HepG2 (cell line): ENCODE results near the gene MCC. TPM values are rescaled to one million over a fixed set of nuclear protein-coding genes. Genes with fewer than 3 reads are reported as not detected.

ENCODE experiments used
- ATAC-seq: fragments of 200-7000 bp; cut with Tn5 transposase; 3 replicates; pipeline ENCODE4 v1.9.1; 2020; ENCODE audit warnings: mild to moderate bottlenecking, moderate library complexity
- BruUV-seq: library from RNA; stranded (reverse); fragments of 400-500 nt; replicated peaks from 2 replicates; lab custom pipeline; 2021; lab: Mats Ljungman, UMichigan
- CTCF ChIA-PET: fragments of 300-600 bp; formaldehyde crosslinking; extraction: SDS; loops from one replicate; lab custom pipeline; 2021; ENCODE audit warnings: low total read pairs, inconsistent platforms, low intra/inter-chr PET ratio; lab: Yijun Ruan, JAX
- POLR2A ChIA-PET: fragments of 350-600 bp; sonication (Branson Sonifier 250); formaldehyde crosslinking; loops from one replicate; lab custom pipeline; 2020; ENCODE audit warnings: antibody characterized with exemption, inconsistent platforms; lab: Yijun Ruan, JAX
- DNase-seq: peaks from one replicate; pipeline ENCODE4 v3.0.0-alpha.2; 2015; ENCODE audit warnings: low spot score
- FAIRE-seq: peaks from 3 replicates; lab custom pipeline; 2011; peaks lifted over from hg19 to GRCh38; lab: Jason Lieb, UNC
- H2AFZ ChIP-seq: one replicate; pipeline ENCODE4 v1.6.1; 2011; ENCODE audit warnings: low read length, inconsistent platforms
- H3K27ac ChIP-seq: fragments of 300-600 bp; 3 replicates; pipeline ENCODE4 v1.8.0; 2011; ENCODE audit warnings: mixed run types, mild to moderate bottlenecking, mixed read lengths, low read length, inconsistent platforms; ENCODE audit not compliant: insufficient read depth; ENCODE audit errors: extremely low read length
- H3K27me3 ChIP-seq, 2 experiments: fragments of 200-600 bp in 1 of 2; 2 replicates in 1 of 2; 3 replicates in 1 of 2; pipeline versions ENCODE4 v1.6.0 to v1.8.0; 2011; ENCODE audit warnings: low read length in 2 of 2, mild to moderate bottlenecking in 2 of 2, moderate library complexity in 2 of 2, inconsistent platforms in 1 of 2; ENCODE audit not compliant: insufficient read depth in 2 of 2, control insufficient read depth in 1 of 2
- H3K36me3 ChIP-seq, 2 experiments: fragments of 200-600 bp in 1 of 2; replicated peaks in 1 of 2; 2 replicates in 1 of 2; 3 replicates in 1 of 2; pipeline versions ENCODE4 v1.5.1 to v1.8.0; 2011; ENCODE audit warnings: low read length in 2 of 2, inconsistent platforms in 1 of 2; ENCODE audit not compliant: insufficient read depth in 2 of 2, control insufficient read depth in 1 of 2
- H3K4me1 ChIP-seq: 2 replicates; pipeline ENCODE4 v1.5.1; 2012; ENCODE audit warnings: low read length, inconsistent platforms; ENCODE audit not compliant: insufficient read depth
- H3K4me2 ChIP-seq: 2 replicates; pipeline ENCODE4 v1.6.0; 2011; ENCODE audit warnings: low read depth, low read length, inconsistent platforms
- H3K4me3 ChIP-seq, 3 experiments: fragments of 200-600 bp in 1 of 3; sonication (generic), shearing (Covaris generic) in 1 of 3; replicated peaks in 1 of 3; 2 replicates each; pipeline ENCODE4 v1.5.1; 2011 to 2016; ENCODE audit warnings: low read length in 3 of 3, inconsistent platforms in 2 of 3, low read depth in 2 of 3, mild to moderate bottlenecking in 2 of 3, control low read depth in 1 of 3, mixed read lengths in 1 of 3; ENCODE audit not compliant: insufficient read depth in 1 of 3
- H3K79me2 ChIP-seq: one replicate; pipeline ENCODE4 v1.6.1; 2011; ENCODE audit warnings: low read length, inconsistent platforms; ENCODE audit not compliant: insufficient read depth
- H3K9ac ChIP-seq: 2 replicates; pipeline ENCODE4 v1.6.0; 2011; ENCODE audit warnings: mild to moderate bottlenecking, low read depth, low read length, inconsistent platforms; ENCODE audit not compliant: insufficient read depth
- H3K9me3 ChIP-seq: 2 replicates; pipeline ENCODE4 v1.5.1; 2012; ENCODE audit warnings: mild to moderate bottlenecking, low read length
- H4K20me1 ChIP-seq: 2 replicates; pipeline ENCODE4 v1.6.0; 2011; ENCODE audit warnings: inconsistent platforms, mild to moderate bottlenecking, low read length, moderate library complexity; ENCODE audit not compliant: insufficient read depth
- HCFC1 ChIP-seq: fragments of 150-350 bp; IDR thresholded peaks from 2 replicates; pipeline ENCODE4 v1.6.1; 2014; ENCODE audit warnings: low read depth, low read length
- MAFF ChIP-seq: IDR thresholded peaks from 2 replicates; pipeline ENCODE4 v1.6.1; 2011; ENCODE audit warnings: low read depth, low read length, improper control_type of control experiment
- MAFK ChIP-seq, 2 experiments: IDR thresholded peaks in 1 of 2; conservative IDR thresholded peaks in 1 of 2; 2 replicates each; pipeline ENCODE4 v1.6.1; 2011; ENCODE audit warnings: improper control_type of control experiment in 2 of 2, low read length in 2 of 2
- MTA3 ChIP-seq: sonication (generic); formaldehyde crosslinking; IDR thresholded peaks from 2 replicates; pipeline ENCODE4 v1.4.0; 2020; ENCODE audit warnings: missing genetic modification reagents
- SRF ChIP-seq: IDR thresholded peaks from 2 replicates; pipeline ENCODE4 v1.6.1; 2011; ENCODE audit warnings: mild to moderate bottlenecking, low read depth, low read length, moderate library complexity
- TBL1XR1 ChIP-seq: fragments of 150-350 bp; IDR thresholded peaks from 2 replicates; pipeline ENCODE4 v1.6.1; 2014; ENCODE audit warnings: borderline replicate concordance, low read length; ENCODE audit not compliant: partially characterized antibody
- ZKSCAN1 ChIP-seq: fragments of 150-350 bp; IDR thresholded peaks from 2 replicates; pipeline ENCODE4 v1.6.1; 2014; ENCODE audit warnings: low read length
- ZKSCAN8 ChIP-seq: IDR thresholded peaks from 2 replicates; pipeline ENCODE4 v1.6.1; 2016; ENCODE audit warnings: borderline replicate concordance, missing genetic modification reagents, missing compliant biosample characterization
- ZNF639 ChIP-seq: conservative IDR thresholded peaks from 2 replicates; pipeline ENCODE4 v1.6.1; 2018; ENCODE audit warnings: missing genetic modification reagents
- WGBS: methylation state at CpG from one replicate; pipeline ENCODE4 v1.1.6; 2017; ENCODE audit warnings: low lambda C conversion rate; 5-methylcytosine and 5-hydroxymethylcytosine counted together
- in situ Hi-C: cut with HindIII; loops from 2 replicates; pipeline ENCODE4 v1.10.0; 2017; ENCODE audit warnings: low pct_unique_long_range_greater_than_20kb; ENCODE audit not compliant: extremely low pct_ligation_motif_present
- intact Hi-C: fragments of 100-400 bp; cut with micrococcal nuclease; formaldehyde crosslinking; loops from one replicate; pipeline ENCODE4 v1.10.0; 2022; ENCODE audit not compliant: unreplicated experiment
- polyA plus RNA-seq, 8 experiments: library from polyadenylated mRNA; depleted of rRNA in 3 of 8; stranded (reverse) in 7 of 8; unstranded in 1 of 8; fragments of >200 nt; fragmentation: Illumina TruSeq in 4 of 8; extraction: Trizol in 4 of 8; gene quantifications; 2 replicates each; pipeline versions ENCODE4 v1.2.1 to v1.2.3, GENCODE V29; 2011 to 2016; ENCODE audit warnings: low read depth in 4 of 8, missing spikeins in 1 of 8, mixed read lengths in 1 of 8; ENCODE audit not compliant: insufficient read depth in 1 of 8
- total RNA-seq, 5 experiments: library from RNA; depleted of rRNA; stranded (reverse); fragments of >200 nt; fragmentation: Illumina TruSeq; extraction: Trizol; gene quantifications; 2 replicates each; pipeline ENCODE4 v1.2.3, GENCODE V29; 2016; ENCODE audit warnings: low read depth in 1 of 5
- TF ChIP-seq, protein P1 (sequence below): sonication (generic); formaldehyde crosslinking; IDR thresholded peaks from 2 replicates; pipeline ENCODE4 v1.5.0; 2020; ENCODE audit warnings: mild to moderate bottlenecking, missing genetic modification reagents
- TF ChIP-seq, protein P2 (sequence below): sonication (generic); formaldehyde crosslinking; IDR thresholded peaks from 2 replicates; pipeline ENCODE4 v1.4.0; 2020; ENCODE audit warnings: missing genetic modification reagents, borderline replicate concordance
- TF ChIP-seq, protein P3 (sequence below): sonication (generic); formaldehyde crosslinking; IDR thresholded peaks from 2 replicates; pipeline ENCODE4 v1.4.0; 2020; ENCODE audit warnings: mild to moderate bottlenecking, low read depth, missing genetic modification reagents

Gene MCC
- total and polyA plus RNA-seq, 2 of the 13 experiments (the other 11 are each of a cell fraction or from before 2014, with no cell fraction given), result 0.55 to 2.4 TPM

GRCh38 chr5:113102121-113102531 lies 386.1 kb downstream of the MCC start:
- Histone ChIP-seq H3K4me3 (no peak overlapping the region), H3K36me3 (no peaks in the 10 kb centered on the region; a peak in 1 of 5 replicates), H3K4me1 (peaks cover 6% of the 10 kb centered on the region), H3K79me2 (no peaks in the 10 kb centered on the region), H3K27me3 (no peaks in the 10 kb centered on the region), H3K9ac (no peak overlapping the region), H3K27ac (no peak overlapping the region), H3K4me2 (no peak overlapping the region), H2AFZ (no peak overlapping the region), H3K9me3 (no peaks in the 10 kb centered on the region), H4K20me1 (no peaks in the 10 kb centered on the region)
- TF ChIP-seq ZKSCAN8 (CRISPR knock-in tag), result no peak
- peak; percentile 40 to 66; a peak in 2 of 4 replicates for TF ChIP-seq MAFK (conservative IDR thresholded peaks at IDR 0.05 in 1 of 2, IDR thresholded peaks at IDR 0.05 in 1 of 2; ENCODE audit: low read length in 2 of 2)
- no peak for TF ChIP-seq ZKSCAN1
- TF ChIP-seq SRF, result no peak
- peak; percentile 34 for TF ChIP-seq MAFF
- intact Hi-C loops (no loop called here), in situ Hi-C loops (no loop called here)
- ChIA-PET CTCF (no interaction called here), POLR2A (no interaction called here)
- DNase-seq (no peak), ATAC-seq (no peak), FAIRE-seq (no peak)
- 83% methylated on average over 1 of the region's 1 CpG for whole genome bisulfite sequencing
- no TSS peak for BruUV-seq

GRCh38 chr5:113100981-113101380 lies 387.3 kb downstream of the MCC start:
- no peaks in the 10 kb centered on the region for H3K9me3 ChIP-seq
- no peak overlapping the region for H3K9ac ChIP-seq
- BruUV-seq, result no TSS peak
- H3K4me2 ChIP-seq, result no peak overlapping the region
- 78% methylated on average over 2 of the region's 2 CpGs for WGBS
- no peak for FAIRE-seq
- no peaks in the 10 kb centered on the region for H3K27me3 ChIP-seq
- H2AFZ ChIP-seq, result no peak overlapping the region
- no peaks in the 10 kb centered on the region; a peak in 1 of 5 replicates for H3K36me3 ChIP-seq
- H3K27ac ChIP-seq, result no peak overlapping the region
- no peak overlapping the region for H3K4me3 ChIP-seq
- H4K20me1 ChIP-seq, result no peaks in the 10 kb centered on the region
- H3K4me1 ChIP-seq, result no peaks in the 10 kb centered on the region
- DNase-seq, result no peak
- CTCF ChIA-PET, result no interaction called here
- in situ Hi-C loops, result no loop called here
- no peak for ATAC-seq
- POLR2A ChIA-PET, result no interaction called here
- intact Hi-C loops, result no loop called here
- H3K79me2 ChIP-seq, result no peaks in the 10 kb centered on the region
- TF ChIP-seq, protein P1, sequence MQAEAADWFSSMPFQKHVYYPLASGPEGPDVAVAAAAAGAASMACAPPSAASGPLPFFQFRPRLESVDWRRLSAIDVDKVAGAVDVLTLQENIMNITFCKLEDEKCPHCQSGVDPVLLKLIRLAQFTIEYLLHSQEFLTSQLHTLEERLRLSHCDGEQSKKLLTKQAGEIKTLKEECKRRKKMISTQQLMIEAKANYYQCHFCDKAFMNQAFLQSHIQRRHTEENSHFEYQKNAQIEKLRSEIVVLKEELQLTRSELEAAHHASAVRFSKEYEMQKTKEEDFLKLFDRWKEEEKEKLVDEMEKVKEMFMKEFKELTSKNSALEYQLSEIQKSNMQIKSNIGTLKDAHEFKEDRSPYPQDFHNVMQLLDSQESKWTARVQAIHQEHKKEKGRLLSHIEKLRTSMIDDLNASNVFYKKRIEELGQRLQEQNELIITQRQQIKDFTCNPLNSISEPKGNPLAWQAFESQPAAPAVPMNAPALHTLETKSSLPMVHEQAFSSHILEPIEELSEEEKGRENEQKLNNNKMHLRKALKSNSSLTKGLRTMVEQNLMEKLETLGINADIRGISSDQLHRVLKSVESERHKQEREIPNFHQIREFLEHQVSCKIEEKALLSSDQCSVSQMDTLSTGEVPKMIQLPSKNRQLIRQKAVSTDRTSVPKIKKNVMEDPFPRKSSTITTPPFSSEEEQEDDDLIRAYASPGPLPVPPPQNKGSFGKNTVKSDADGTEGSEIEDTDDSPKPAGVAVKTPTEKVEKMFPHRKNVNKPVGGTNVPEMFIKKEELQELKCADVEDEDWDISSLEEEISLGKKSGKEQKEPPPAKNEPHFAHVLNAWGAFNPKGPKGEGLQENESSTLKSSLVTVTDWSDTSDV (CRISPR knock-in tag), result no peak
- no peak for TF ChIP-seq TBL1XR1
- no peak for TF ChIP-seq HCFC1
- TF ChIP-seq MTA3 (CRISPR knock-in tag), result no peak
- TF ChIP-seq, protein P2, sequence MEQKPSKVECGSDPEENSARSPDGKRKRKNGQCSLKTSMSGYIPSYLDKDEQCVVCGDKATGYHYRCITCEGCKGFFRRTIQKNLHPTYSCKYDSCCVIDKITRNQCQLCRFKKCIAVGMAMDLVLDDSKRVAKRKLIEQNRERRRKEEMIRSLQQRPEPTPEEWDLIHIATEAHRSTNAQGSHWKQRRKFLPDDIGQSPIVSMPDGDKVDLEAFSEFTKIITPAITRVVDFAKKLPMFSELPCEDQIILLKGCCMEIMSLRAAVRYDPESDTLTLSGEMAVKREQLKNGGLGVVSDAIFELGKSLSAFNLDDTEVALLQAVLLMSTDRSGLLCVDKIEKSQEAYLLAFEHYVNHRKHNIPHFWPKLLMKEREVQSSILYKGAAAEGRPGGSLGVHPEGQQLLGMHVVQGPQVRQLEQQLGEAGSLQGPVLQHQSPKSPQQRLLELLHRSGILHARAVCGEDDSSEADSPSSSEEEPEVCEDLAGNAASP (CRISPR knock-in tag), result no peak
- TF ChIP-seq ZNF639 (CRISPR knock-in tag), result no peak
- TF ChIP-seq, protein P3, sequence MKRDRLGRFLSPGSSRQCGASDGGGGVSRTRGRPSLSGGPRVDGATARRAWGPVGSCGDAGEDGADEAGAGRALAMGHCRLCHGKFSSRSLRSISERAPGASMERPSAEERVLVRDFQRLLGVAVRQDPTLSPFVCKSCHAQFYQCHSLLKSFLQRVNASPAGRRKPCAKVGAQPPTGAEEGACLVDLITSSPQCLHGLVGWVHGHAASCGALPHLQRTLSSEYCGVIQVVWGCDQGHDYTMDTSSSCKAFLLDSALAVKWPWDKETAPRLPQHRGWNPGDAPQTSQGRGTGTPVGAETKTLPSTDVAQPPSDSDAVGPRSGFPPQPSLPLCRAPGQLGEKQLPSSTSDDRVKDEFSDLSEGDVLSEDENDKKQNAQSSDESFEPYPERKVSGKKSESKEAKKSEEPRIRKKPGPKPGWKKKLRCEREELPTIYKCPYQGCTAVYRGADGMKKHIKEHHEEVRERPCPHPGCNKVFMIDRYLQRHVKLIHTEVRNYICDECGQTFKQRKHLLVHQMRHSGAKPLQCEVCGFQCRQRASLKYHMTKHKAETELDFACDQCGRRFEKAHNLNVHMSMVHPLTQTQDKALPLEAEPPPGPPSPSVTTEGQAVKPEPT (CRISPR knock-in tag), result no peak
